PC-3 (cell line): ENCODE measurements around the gene DIP2C.

Experiments
- EZH2 ChIP-seq: fragments of 300-600 bp; sonication (generic); IDR thresholded peaks from one replicate; pipeline ENCODE4 v1.6.1; 2017; ENCODE audit warnings: antibody characterized with exemption, mild to moderate bottlenecking, low read length; ENCODE audit not compliant: unreplicated experiment
- TF ChIP-seq, protein P1 (sequence below): fragments of 300-600 bp; sonication (generic); conservative IDR thresholded peaks from 2 replicates; pipeline ENCODE4 v1.5.1; 2017; ENCODE audit warnings: antibody characterized with exemption, low read depth, mild to moderate bottlenecking, low read length

DNA sequence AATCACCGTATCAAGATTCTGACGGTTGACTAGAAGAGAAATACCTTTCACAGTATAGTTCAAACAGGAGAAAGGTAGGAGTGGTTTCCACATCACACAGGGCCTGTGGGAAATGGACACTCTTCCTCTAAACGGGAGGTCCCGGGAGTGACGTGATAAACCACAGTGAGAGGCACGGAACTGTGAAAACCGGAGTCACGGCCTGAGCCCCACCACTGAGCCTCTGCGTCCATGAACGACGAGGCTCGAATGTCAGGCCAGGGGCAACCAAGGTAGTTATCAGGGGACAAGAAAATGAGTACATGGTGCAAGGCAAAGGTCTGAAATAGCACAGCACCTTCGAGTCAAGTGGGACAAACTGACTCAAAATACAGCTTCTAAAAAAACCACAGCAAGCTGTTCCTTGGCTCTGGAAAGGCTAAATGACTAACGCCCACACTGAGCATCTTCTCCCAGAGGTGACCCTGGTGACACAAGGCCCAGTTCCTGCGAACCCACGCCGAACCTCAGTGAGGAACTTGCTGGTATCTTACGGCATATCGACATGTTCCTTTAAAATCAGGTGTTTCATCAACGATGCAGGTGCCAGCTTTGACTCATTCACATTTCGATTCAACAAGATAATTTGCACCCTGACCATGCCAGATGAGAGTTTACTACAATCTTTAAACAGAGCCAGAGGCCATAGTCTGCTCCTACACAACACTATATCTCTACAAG, 99.3 kb downstream of the DIP2C start:
- TF ChIP-seq, protein P1, sequence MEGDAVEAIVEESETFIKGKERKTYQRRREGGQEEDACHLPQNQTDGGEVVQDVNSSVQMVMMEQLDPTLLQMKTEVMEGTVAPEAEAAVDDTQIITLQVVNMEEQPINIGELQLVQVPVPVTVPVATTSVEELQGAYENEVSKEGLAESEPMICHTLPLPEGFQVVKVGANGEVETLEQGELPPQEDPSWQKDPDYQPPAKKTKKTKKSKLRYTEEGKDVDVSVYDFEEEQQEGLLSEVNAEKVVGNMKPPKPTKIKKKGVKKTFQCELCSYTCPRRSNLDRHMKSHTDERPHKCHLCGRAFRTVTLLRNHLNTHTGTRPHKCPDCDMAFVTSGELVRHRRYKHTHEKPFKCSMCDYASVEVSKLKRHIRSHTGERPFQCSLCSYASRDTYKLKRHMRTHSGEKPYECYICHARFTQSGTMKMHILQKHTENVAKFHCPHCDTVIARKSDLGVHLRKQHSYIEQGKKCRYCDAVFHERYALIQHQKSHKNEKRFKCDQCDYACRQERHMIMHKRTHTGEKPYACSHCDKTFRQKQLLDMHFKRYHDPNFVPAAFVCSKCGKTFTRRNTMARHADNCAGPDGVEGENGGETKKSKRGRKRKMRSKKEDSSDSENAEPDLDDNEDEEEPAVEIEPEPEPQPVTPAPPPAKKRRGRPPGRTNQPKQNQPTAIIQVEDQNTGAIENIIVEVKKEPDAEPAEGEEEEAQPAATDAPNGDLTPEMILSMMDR = no peak
- no peak for TF ChIP-seq EZH2
